NCI-H748 treated with DMSO at 0.1 percent for 48 hours (cell line): ENCODE results near the gene KIAA0513.

Experiments used
- DNase-seq: peaks from one replicate; lab custom pipeline; 2025; lab: John Stamatoyannopoulos, UW

Gene KIAA0513

DNA sequence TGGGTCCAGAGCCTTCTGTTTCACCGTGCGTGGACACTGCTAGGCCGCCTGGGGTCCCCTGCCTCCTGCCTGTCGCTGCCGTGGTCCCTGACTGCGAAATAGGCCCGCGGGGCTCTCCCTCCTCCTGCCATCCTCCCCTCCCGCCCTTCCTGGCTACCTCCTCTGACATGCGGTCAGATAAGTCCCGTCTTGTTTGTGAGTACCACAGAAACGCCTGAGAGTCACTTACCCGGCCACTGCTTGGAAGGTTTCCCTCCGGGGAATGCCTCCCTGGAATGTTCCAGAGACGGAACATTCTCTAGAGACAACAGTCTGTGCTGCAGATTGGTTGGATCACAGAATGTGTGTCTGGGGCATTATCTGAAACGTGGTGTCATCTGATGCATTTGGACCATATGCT lies 61.9 kb downstream of the KIAA0513 start:
- DNase-seq, result no peak

DNA sequence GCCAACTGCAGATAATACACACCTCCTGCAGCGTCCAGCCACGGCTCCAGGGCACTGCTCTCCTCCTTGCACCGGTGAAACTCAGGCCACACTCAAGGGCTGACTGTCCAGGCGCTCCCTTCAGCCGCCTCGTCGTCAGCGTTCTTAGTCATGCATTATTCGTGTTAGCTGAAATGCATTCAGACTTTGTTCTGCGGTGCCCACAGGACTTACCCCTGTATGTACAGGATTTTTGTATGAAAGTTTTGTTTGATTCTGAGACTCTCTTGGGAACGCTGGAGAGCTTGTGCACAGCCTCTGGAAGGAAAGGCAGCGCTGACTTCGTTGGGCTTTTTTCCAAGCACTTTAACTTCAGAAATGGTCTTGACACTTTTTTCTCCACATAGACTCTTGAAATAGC lies 62.6 kb downstream of the KIAA0513 start:
- DNase-seq, result no peak

DNA sequence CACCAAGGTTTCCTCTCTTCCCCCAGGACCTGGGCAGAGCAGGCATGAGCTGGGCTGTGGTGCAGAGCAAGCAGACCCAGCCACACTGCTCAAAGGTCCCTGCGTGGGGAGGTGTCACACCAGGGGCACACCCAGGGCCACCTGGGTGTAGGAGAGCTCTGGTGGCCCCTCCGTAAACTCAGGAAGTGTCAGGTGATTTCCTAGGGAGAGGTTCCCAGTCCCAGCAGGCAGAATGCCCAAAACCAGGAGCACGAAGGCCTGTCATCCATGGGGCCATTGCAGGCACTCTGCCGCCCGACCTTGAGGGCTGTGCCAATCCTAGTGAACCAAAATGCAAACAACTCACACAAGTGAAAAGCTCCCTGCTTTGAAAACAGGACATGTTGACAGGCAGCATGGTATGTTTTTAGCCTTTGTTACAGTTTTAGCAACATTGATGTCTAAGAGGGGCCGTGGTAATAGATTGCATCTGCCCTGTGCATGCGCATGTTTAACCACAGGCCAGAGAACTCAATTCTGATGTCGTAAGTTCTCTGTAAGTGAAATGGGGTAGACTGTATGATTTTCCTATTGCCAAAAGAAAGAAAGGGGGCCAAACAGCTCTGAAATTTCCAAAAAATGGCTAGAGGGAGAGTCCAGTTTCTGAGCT lies 63.4 kb downstream of the KIAA0513 start:
- no peak for DNase-seq

DNA sequence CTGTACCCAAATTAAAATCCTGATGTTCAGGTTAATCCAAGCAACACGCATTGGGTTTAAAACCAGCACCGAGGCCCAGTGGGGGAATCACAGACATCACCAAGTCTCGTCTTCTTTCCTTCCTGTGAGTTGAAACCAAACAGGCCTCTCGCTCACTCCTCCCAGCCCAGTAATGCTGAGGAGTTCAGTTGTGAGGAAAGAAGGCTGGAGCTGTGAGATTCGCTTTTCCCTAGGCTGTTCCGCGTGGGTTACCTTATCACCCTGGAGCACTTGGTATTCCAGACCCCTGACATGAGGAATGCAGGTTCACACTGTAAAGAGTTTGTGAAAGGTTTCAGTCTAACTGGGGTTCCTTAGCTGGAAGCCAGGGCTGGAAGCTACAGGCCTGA lies 63.9 kb downstream of the KIAA0513 start:
- no peak for DNase-seq

DNA sequence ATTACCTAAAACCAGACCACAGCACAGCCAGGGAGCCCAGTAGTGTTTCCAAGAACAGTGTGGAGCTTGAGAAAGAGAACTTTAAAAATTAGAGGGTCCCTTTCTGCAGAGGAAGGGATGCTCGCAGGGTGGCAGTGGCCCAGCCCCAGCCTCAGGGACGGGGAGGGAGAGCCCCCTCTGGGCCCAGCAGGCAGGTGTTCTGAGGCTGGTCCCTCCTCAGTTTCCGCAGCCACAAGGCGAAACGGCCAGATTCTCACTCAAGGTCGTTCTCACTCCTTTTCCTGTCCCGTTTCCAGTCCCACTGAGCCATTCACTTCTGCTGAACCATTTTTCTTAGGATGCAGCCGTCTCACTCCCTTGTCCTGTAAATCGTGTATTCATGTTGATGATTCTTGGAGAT lies 64.7 kb downstream of the KIAA0513 start:
- DNase-seq, result no peak

DNA sequence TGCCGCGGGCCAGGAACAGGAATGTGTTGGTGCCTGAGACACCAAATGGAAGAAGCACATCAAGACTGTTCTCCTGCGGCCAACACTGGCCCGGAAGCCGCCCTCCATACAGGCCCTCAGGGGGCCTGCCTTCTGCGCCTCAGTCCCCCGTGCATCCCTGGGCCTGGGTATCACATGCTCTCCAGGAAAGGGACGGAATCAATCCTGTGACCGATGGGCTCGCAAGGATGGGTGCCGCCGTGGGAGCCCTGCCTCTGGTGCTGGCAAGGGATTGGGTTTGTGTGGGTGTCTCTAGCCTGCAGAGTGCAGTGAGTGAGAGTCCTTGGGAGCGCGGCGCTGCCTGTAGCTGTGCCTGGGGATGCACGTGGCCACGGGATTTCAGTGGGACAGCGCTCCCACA lies 65.3 kb downstream of the KIAA0513 start:
- no peak for DNase-seq

DNA sequence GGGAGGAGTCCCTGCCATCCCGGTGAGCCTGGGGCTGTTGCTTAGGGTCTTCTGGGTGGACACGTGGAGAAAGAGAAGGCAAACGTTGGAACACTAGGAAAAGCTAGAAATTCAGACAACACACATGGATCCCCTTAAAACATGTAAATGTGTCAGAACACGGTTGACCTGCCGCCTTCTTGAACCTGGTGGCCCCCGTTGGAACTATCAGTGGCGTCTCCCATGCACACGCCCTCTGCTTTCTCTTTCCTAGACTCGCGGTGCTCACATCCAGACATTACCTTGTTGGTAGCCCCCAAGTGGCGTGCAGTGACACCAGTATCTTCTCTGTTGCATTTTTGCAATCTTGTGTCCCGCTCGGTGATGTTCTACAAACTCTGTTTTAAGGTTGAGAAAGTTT lies 66.1 kb downstream of the KIAA0513 start:
- no peak for DNase-seq

DNA sequence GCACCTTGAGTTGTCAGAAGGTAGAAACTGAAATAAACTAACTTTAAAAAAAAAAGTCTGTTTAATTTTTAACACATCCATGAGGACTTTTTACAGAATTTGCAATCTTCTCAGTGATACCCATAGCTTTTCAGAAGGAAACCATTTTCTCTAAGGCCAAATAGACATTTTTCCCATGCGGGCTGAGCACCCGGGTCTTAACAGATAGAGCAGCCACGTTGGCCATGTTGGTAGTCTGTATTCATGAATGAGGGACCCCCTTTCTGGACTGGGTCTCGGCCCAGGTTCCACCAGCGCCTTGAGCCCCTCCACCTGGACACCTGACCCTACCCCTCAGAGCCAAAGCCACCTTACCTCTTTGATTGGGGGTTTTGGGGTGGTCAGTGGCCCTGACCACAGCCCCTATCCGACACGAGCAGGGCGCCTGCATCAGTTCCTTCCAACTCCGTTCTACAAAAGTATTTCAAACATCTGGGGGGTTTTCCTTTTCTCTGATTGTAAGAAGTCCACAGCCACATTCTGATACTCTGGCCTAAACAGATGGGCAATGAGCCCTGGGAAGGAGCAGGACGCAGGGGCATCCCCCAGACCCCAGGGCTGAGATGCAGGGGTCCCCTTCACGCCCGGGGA lies 66.7 kb downstream of the KIAA0513 start:
- no peak for DNase-seq

DNA sequence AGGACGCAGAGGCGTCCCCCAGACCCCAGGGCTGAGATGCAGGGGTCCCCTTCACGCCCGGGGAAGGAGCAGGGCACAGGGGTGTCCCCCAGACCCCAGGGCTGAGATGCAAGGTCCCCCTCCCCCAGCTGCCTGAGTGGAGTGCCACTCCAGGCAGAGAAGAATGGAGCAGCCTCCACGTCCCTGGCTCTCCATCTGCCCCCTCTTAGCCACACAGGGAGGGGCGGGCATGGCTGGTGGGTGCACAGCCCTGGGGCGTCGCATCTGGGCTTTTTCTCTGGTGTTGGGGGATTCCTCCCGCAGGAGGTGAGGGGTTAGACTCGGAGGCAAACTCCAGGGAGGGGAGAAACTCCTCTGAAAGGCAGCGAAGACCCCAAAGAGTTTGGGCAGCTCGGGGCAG lies 67.2 kb downstream of the KIAA0513 start:
- DNase-seq, result no peak

DNA sequence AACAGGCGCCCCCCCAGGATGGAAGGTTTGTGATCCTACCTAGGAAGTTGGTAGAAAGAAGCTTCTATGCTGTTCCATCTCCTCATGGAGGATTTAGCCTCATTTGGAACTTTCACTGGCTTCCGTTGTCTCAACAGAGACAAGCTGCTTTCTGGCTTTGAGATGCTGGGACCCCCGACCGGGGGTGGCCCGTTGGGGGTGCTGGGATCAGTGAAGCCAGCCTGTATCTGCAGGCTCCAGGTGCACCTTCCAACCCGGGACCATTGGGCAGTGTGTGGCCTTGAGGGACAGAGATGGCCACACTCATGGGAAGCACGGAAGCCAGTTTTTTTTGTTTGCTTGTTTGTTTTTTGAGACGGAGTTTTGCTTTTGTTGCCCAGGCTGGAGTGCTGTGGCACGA lies 69.3 kb downstream of the KIAA0513 start:
- no peak for DNase-seq

DNA sequence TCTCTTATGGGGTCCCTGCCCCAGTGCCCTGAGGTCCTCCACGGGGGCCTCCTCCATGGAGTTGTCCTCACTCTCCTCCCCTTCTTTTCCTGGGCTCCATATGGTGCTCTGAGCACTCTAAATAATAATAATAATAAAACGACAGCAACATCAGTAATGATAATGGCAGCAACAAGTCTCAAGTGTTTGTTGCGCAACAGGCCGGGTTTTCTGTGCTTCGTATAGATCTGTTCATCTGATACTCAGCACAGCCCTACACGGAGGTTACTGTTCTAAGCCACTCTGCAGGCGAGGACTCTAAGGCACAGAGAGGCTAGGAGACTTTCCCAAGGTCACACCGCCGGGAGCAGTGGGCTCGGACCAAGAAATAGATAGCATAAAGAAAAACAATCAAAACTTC lies 71.0 kb downstream of the KIAA0513 start:
- no peak for DNase-seq

DNA sequence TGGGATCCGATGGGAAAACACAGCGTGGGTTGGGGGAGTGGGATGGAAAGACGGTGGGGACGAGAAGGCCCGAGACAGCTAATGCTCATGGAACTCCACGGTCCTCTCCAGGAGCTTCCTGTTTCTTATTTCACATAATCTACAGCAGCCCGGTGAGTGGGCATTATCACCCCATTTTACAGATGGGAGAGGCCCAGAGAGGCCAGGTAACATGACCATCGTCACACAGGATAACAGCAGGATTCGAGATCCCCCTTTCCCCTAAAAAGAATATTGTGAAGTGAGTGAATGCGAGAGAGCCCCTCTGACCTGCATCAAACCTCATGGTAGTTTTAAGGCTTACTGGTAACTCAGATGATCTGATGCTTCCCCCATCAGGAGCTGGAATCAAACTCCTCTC lies 72.7 kb downstream of the KIAA0513 start:
- DNase-seq, result no peak

DNA sequence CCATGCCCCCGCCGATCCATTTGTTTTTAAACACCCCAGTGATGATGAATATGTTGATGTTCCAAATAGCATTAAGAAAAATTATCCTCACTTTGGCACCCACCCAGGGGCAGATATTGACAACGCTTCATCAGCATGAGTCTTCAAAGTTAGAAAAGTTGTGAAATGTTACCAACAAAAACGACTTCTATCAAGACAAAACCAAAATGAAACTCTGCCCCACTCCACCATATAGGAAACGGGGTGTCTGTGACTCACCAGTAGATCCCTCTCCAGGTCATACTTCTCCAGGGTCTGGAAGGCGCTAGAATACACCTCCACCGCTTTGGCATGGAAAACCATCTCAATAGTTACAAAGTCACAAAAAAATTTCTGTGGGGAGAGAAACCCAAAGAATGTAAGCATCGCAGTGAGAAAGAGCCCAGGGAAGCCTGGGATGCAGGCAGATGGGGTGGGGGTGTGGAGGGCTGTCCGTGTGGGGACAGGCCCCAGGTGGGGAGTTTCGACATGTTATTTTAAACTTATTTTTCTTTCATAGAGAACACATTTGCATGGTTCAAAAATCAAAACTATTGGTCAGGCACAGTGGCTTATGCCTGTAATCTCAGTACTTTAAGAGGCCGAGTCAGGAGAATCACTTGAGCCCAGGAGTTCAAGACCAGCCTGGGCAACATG lies 74.5 kb downstream of the KIAA0513 start:
- DNase-seq, result no peak

DNA sequence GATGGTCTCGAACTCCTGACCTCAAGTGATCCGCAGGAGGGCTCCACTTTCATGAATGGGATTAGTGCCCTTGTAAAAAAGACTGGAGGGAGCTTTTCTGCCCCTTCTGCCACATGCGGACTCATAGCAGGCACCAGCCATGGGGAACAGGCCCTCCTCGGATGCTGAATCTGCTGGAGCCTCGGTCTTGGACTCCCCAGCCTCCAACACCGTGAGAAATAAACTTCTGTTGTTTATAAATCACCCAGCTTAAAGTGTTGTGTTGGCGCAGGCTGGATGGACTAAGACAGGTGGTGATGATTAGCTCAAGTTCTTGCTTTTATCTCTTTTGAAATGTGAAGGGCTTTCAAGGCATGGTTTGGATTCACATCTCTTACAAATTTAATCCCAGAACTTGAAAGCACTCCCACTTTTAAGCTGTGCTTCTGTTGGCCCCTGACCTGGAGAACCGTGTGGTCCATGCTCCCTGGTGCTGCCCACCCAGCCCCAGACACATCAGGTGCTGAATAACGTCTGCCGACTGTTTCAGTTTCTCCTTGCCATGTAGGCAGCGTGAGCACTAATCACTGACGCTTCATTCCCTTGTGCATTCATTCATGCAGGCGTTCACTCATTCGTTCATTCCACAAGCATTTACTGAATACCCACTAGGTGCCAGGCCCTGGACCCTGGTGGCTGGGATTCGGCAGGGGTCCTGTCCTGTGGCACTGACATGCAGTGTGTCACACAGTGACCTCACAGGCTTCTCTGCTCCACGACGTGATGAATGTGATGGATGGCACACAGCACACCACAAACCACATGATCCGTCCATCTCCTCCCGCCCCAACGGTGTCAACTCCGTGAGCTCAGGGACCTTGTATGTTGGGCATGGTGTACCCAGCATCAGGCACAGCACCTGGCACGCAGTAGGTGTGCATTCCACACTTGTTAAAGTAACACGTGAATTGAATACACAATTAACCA lies 75.8 kb downstream of the KIAA0513 start:
- no peak for DNase-seq

DNA sequence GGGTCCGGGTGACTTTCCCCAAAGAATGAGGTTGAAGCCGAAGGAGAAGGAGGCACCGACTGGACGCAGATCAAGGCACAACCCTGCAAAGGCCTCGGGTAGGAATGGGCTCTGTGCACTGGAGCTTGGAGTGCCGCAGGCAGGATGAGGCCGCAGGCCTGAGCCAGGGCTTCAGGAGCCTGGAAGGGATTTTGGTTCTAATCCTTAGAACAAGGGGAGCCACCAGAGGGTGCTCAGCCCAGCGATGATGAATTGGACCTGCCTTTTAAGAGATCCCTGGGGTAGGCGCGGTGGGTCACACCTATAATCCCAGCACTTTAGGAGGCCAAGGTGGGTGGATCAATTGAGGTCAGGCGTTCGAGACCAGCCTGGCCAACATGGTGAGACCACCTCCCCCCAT lies 76.6 kb downstream of the KIAA0513 start:
- no peak for DNase-seq

DNA sequence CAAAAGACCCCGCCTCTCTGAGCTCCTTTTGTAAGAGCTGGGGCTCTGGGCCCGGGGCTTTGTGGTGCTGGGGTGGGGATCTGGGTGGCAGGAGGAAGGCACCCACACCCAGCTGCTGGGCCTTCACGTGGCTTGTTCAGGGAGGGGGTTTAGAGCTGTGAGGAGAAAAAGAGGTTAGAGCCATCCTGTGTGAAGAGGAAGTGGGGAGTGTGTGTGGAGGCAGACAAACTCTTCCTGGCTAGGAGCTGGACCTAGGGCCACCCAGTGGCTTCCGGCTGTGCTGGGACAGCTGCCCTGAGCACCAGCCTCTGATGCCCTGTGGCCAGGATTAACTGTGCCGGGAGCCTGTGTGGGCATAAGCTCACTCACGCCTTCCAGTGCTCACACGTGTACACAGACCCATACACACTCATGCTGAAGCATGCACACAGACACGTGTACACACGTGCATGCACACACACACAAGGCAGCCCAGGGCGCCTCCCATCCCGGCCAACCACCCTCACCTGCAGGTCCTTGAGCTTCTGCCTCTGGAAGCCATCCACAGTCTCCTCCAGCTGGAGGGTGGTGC lies 77.3 kb downstream of the KIAA0513 start:
- DNase-seq, result no peak

DNA sequence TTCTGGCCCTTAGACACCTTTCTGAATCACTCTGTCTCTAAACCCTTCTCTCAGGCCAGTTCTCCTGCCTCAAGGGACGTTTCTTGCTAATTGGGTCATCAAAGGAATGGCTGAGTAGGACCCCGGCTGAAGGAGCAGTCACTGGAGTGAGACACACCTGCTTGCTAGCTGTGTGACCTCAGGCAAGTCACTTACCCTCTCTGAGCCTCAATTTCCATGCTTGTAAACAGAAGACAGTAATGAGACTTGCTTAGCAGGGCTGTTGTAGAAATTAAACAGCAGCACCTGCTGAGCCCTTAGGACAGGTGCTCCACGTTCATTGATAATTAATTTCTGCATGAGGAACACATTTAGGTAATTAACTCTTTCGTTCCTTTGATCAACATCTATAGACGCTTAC lies 77.9 kb downstream of the KIAA0513 start:
- DNase-seq, result peak; percentile 22

DNA sequence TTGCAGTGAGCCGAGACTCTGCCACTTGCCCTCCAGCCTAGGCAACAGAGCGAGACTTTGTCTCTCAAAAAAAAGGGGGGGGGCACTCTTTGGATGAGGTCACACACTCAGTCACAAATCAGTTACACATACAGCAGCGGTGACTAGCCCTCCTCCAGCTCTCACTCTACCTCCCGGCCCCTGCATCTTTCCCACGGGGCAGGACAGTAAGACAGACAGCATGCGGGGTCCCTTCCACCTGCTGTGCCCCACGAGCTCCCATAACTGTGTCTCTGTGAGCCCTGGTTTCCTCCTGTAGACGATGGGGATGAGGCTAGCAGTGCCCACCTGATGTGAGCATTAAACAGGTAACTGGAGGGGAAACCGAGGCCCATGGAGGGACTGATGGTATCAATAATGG lies 79.5 kb downstream of the KIAA0513 start:
- no peak for DNase-seq

DNA sequence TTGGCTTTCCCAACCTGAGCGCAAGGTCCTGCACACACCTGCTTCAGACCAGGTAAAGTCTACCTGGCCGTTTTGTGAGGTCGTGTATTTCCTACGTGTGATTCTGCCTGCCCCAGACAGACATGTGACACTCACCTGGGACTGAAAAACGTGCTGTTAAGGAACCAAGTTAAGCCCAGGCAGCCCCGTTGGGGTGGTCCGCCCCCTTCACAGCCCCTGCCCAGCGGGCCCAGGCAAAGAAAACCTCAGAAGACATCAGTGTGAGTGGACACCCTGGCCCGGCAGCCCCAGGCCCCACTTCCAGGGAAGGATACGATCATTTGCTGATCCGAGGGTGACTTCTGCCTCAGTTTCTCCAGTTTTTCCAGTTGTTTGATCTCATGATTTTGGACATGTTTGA lies 79.9 kb downstream of the KIAA0513 start:
- DNase-seq, result no peak

DNA sequence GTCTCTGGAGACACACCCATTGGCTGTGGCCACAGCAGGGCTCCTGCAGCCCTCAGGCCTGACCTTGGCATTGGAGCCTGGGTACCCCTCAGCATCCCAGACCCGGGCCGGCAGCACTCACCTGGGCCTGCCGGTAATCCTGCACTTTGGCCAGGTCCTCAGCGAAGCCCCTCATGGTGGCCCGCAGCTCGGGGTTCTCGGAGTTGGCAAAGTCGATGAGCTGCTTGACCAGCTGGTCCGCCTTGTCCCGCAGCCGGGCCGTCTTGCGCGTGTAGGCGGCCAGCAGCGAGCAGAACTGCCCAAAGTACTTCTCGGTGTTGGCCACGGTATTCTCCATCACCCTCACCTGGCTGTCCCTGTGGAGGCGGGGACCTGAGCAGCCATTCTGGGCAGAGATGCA lies 82.5 kb downstream of the KIAA0513 start:
- DNase-seq, result no peak

DNA sequence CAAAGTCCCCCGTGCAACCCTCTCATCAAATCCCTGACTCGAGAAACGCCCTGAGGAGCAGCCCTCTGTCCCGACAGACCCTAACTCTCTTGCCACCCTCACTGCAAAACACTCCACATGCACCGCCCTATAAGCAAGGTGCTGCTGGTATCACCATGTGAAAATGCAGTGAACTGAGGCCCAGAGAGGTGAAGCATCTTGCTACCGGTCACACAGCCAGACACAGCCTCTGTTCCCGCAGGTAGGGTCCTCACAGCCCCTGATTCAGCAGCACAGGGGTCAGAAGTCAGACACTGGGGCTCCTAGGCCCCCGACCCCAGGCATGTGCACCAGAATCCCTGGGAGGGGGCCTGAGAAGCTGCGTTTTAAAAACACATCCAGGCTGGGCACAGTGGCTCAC lies 83.6 kb downstream of the KIAA0513 start:
- no peak for DNase-seq

DNA sequence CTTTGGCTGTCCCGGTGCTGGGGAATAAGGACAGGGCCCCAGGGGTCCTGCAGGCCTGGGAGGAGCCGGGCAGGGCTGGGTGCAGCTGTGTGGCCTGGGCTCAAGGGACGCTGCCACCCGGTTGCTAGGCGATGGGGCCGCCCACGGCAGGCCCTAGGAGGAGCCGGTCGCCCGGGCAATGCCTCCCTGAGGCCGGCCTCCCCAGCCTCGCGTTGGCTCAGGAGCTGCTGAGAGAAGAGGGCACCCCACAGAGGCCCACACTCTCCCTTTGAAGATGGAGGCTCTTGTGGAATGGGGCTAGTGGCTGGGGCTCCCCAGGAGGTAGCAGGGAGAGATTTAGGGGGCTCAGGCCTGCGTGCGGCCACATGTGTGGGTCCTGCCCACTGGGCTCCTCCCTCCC lies 84.8 kb downstream of the KIAA0513 start, which contains the start of gene CIBAR2:
Gene CIBAR2 (minus strand): TSS at position 109 of the 400 bp plus-strand sequence. CDS start 120 bp downstream, outside the sequence.
- peak; percentile 0 for DNase-seq
